ENCODE data around the gene TTC33. TPM values are rescaled to one million over a fixed set of nuclear protein-coding genes. Genes with fewer than 3 reads are reported as not detected.
A peak's percentile ranks its signal among the peaks of the same experiment; 100 is the strongest.

TTC33 gene
- total and polyA plus RNA-seq, 2 of the 13 experiments (the other 11 are each of a cell fraction or from before 2014, with no cell fraction given): 4.5 to 20.0 TPM

DNA sequence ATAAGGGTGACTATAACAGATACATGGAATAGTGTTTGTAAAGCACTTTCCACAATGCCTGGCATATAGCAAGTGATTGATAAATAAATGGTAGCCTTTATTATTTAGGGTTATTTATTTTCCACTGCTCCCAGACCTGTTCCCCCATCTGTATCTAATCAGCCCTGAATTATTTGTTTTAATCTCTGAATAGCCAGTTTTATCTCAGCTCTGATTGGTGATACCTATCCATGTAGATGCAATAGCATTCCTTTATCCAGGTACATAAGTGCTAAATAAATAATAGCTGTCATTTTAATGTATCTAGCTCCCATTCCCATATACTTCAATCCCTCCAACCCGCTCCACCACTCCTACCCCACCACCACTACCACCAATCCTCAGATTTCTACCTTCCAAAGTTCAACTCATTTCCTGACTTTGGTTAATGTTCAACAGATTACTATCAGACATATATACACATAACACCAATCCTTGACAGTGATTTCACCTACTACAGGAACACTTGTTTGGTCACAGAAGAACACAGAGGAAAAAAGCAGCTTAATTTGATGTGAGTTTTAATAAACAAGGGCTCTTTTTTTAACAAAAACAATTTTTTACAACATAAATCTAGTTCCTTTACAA is 28.4 kb upstream of the TTC33 start (continued):
- TF ChIP-seq, protein P1, sequence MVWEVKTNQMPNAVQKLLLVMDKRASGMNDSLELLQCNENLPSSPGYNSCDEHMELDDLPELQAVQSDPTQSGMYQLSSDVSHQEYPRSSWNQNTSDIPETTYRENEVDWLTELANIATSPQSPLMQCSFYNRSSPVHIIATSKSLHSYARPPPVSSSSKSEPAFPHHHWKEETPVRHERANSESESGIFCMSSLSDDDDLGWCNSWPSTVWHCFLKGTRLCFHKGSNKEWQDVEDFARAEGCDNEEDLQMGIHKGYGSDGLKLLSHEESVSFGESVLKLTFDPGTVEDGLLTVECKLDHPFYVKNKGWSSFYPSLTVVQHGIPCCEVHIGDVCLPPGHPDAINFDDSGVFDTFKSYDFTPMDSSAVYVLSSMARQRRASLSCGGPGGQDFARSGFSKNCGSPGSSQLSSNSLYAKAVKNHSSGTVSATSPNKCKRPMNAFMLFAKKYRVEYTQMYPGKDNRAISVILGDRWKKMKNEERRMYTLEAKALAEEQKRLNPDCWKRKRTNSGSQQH (CRISPR knock-in tag; IDR thresholded peaks at IDR 0.05; ENCODE audit: low read depth): no peak
- peak; percentile 64 for TF ChIP-seq HOMEZ (CRISPR knock-in tag; IDR thresholded peaks at IDR 0.05; ENCODE audit: low read depth)
- peak; percentile 54; the same call in 1 of the 2 replicates for TF ChIP-seq KLF6 (CRISPR knock-in tag; IDR thresholded peaks at IDR 0.05)
- TF ChIP-seq MAF1 (CRISPR knock-in tag; IDR thresholded peaks at IDR 0.05; ENCODE audit: borderline replicate concordance): no peak
- TF ChIP-seq FOXJ3 (CRISPR knock-in tag; IDR thresholded peaks at IDR 0.05; ENCODE audit: borderline replicate concordance): peak; percentile 50; the same call in 1 of the 2 replicates
- no peak for TF ChIP-seq MED13 (CRISPR knock-in tag; IDR thresholded peaks at IDR 0.05)
- TF ChIP-seq ZNF44 (CRISPR knock-in tag; IDR thresholded peaks at IDR 0.05): no peak
- TF ChIP-seq GFI1 (CRISPR knock-in tag; IDR thresholded peaks at IDR 0.05; ENCODE audit: borderline replicate concordance): peak; percentile 98
- TF ChIP-seq PRDM15 (CRISPR knock-in tag; IDR thresholded peaks at IDR 0.05): peak; percentile 48; the same call in 1 of the 2 replicates
- TF ChIP-seq ZNF678 (CRISPR knock-in tag; IDR thresholded peaks at IDR 0.05): no peak
- no peak for TF ChIP-seq FOXO4 (CRISPR knock-in tag; conservative IDR thresholded peaks at IDR 0.05)
- TF ChIP-seq ZC3H13 (CRISPR knock-in tag; IDR thresholded peaks at IDR 0.05): no peak
- TF ChIP-seq, protein P2, sequence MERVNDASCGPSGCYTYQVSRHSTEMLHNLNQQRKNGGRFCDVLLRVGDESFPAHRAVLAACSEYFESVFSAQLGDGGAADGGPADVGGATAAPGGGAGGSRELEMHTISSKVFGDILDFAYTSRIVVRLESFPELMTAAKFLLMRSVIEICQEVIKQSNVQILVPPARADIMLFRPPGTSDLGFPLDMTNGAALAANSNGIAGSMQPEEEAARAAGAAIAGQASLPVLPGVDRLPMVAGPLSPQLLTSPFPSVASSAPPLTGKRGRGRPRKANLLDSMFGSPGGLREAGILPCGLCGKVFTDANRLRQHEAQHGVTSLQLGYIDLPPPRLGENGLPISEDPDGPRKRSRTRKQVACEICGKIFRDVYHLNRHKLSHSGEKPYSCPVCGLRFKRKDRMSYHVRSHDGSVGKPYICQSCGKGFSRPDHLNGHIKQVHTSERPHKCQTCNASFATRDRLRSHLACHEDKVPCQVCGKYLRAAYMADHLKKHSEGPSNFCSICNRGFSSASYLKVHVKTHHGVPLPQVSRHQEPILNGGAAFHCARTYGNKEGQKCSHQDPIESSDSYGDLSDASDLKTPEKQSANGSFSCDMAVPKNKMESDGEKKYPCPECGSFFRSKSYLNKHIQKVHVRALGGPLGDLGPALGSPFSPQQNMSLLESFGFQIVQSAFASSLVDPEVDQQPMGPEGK (CRISPR knock-in tag; IDR thresholded peaks at IDR 0.05): peak; percentile 41; the same call in 1 of the 2 replicates
- TF ChIP-seq SALL1 (CRISPR knock-in tag; IDR thresholded peaks at IDR 0.05): peak; percentile 48; the same call in 1 of the 2 replicates
- peak; percentile 82 for TF ChIP-seq SAP130 (CRISPR knock-in tag; IDR thresholded peaks at IDR 0.05; ENCODE audit: low read depth)
- TF ChIP-seq HOXA5 (CRISPR knock-in tag; IDR thresholded peaks at IDR 0.05): no peak; the same call in 1 of the 2 replicates
- peak; percentile 53; the same call in 1 of the 2 replicates for TF ChIP-seq CREM (IDR thresholded peaks at IDR 0.05)
- no peak for TF ChIP-seq CREM (CRISPR knock-in tag; IDR thresholded peaks at IDR 0.05)
- peak; percentile 89 for TF ChIP-seq MIXL1 (CRISPR knock-in tag; IDR thresholded peaks at IDR 0.05)
- peak; percentile 78 for TF ChIP-seq ASH2L (IDR thresholded peaks at IDR 0.05; ENCODE audit: insufficient read length, low read depth, low read length)
